Measurements from ENCODE around the gene IQCN.

- TF ChIP-seq, protein P1, sequence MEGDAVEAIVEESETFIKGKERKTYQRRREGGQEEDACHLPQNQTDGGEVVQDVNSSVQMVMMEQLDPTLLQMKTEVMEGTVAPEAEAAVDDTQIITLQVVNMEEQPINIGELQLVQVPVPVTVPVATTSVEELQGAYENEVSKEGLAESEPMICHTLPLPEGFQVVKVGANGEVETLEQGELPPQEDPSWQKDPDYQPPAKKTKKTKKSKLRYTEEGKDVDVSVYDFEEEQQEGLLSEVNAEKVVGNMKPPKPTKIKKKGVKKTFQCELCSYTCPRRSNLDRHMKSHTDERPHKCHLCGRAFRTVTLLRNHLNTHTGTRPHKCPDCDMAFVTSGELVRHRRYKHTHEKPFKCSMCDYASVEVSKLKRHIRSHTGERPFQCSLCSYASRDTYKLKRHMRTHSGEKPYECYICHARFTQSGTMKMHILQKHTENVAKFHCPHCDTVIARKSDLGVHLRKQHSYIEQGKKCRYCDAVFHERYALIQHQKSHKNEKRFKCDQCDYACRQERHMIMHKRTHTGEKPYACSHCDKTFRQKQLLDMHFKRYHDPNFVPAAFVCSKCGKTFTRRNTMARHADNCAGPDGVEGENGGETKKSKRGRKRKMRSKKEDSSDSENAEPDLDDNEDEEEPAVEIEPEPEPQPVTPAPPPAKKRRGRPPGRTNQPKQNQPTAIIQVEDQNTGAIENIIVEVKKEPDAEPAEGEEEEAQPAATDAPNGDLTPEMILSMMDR (conservative IDR thresholded peaks at IDR 0.05) = no peak
- TF ChIP-seq ZFX (IDR thresholded peaks at IDR 0.05) = no peak
These were observed 2.8 kb downstream of the IQCN start for GRCh38 chr19:18271433-18271841.

Measured in C4-2B (cell line).